Activated T-cell treated with anti-CD3 and anti-CD28 coated beads, Interleukin-2, amount 50 U/mL, for 72 hours (primary cell): ENCODE data around the gene SKIL. TPM values are rescaled to one million over a fixed set of nuclear protein-coding genes. Genes with fewer than 3 reads are reported as not detected.
A peak's percentile ranks its signal among the peaks of the same experiment; 100 is the strongest.

Source experiments
- ATAC-seq, 2 donors: fragments of 150-1000 bp; cut with Tn5 transposase; replicated peaks in 1 of 2; 2 replicates each; pipeline ENCODE4 v1.10.0; 2021; ENCODE audit warnings: moderate library complexity in 2 of 2, mild to moderate bottlenecking in 1 of 2
- DNase-seq, 2 donors: peaks; one replicate each; pipeline ENCODE4 v3.0.0; 2021 to 2022; ENCODE audit warnings: mixed read lengths in 1 of 2
- H3K27ac Mint-ChIP-seq: one replicate; pipeline ENCODE4 v1.8.0; 2022; ENCODE audit warnings: mild to moderate bottlenecking, moderate library complexity, mixed read lengths
- H3K27me3 Mint-ChIP-seq: one replicate; pipeline ENCODE4 v1.8.0; 2022; ENCODE audit warnings: low read depth, mixed read lengths
- H3K36me3 Mint-ChIP-seq, 2 donors: one replicate each; pipeline ENCODE4 v1.8.0; 2022; ENCODE audit warnings: mixed read lengths in 2 of 2, mild to moderate bottlenecking in 1 of 2; ENCODE audit not compliant: insufficient read depth in 2 of 2
- H3K4me1 Mint-ChIP-seq: one replicate; pipeline ENCODE4 v1.8.0; 2022; ENCODE audit warnings: low read depth, mixed read lengths
- H3K4me3 Mint-ChIP-seq, 2 donors: one replicate each; pipeline ENCODE4 v1.8.0; 2022; ENCODE audit warnings: mild to moderate bottlenecking in 2 of 2, mixed read lengths in 2 of 2, moderate library complexity in 2 of 2
- H3K9me3 Mint-ChIP-seq, 2 donors: one replicate each; pipeline ENCODE4 v1.8.0; 2022; ENCODE audit warnings: mixed read lengths in 2 of 2
- total RNA-seq, 2 donors: library from RNA; stranded (reverse); gene quantifications; one replicate each; pipeline ENCODE4 v1.2.3, GENCODE V29; 2022

The SKIL gene
- total RNA-seq, 2 donors from 2014 or later = 36.2 to 37.3 TPM

DNA sequence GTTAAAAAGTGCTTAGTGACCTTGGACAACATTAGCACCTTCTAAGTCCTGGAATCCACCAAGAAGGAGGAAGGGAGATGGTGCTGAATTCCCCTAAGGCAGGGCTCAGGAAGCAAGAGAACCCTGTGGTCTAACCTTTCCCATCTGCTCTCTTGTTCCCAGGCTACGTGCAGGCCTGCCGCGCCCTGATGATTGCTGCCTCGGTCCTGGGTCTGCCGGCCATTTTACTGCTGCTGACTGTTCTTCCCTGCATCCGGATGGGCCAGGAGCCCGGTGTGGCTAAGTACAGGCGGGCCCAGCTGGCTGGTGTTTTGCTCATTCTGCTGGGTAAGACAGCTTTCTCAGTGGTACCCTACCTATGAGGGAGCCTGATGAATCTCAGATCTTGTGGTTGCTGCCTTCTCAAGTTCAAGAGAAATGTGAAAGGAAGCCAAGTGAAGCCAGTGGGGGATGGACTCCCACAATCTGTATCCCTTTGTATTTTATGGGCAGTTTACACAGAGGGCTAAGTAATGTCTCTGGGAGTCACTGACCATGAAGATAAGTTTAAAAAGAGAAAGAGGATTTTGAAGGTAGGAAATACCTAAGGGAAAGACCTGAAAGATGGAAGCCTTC, 65.6 kb downstream of the SKIL start:
- Mint-ChIP-seq H3K27ac (no peak overlapping the region), H3K4me1 (peaks cover 9% of the 10 kb centered on the region), H3K4me3 (no peak overlapping the region), H3K9me3 (no peaks in the 10 kb centered on the region), H3K27me3 (peaks cover 22% of the 10 kb centered on the region), H3K36me3 (peaks cover 0 to 2% of the 10 kb centered on the region in 2 donors)
- DNase-seq = no peak
- no peak for ATAC-seq

- Mint-ChIP-seq H3K36me3 (no peaks in the 10 kb centered on the region), H3K27ac (no peak overlapping the region), H3K27me3 (peaks cover 23% of the 10 kb centered on the region), H3K4me3 (no peak overlapping the region), H3K9me3 (no peaks in the 10 kb centered on the region), H3K4me1 (peaks cover 22% of the 10 kb centered on the region)
- DNase-seq (no peak), ATAC-seq (peak in 1 of 2 donors; percentile 43)
Observed at GRCh38 chr3:170424879-170425278, 67.4 kb downstream of the SKIL start.

DNA sequence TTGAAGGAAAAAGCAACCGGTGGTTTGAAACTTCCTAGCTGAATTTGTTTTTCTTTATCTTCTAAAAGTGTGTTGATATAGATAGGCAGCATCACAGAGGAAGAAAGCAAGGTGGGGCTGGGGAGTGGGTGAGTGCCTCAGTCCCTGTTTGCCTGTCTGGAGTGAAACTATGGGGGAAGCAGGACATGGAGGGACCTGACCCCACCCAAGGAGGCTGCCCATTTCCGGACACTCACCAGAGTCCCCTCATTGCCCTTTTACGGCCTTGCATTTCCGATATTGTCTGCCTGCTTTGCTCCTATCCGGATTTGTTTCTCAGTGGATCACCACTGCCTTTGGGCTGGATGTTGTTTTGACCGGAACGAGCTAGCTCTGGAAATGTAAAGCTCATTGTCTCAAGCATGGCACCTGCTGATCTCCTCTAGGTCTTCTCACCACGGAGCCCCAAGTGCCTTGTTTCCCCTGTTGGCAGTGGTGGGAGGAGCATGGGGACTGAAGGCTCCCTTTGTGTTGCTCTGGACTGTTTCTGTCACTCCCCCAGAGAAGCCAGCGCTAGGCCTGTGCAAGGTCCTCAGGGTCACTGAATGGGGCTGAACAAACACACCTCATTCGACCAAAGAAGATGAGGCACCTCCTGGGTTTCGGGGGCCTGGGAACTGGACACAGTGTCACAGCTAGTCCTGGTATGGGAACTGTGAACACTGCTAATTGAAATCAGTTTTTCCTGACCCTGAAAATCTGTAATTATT, 68.2 kb downstream of the SKIL start:
- H3K4me1 Mint-ChIP-seq = peaks cover 22% of the 10 kb centered on the region
- DNase-seq = no peak
- peaks cover 24% of the 10 kb centered on the region for H3K27me3 Mint-ChIP-seq
- no peaks in the 10 kb centered on the region for H3K9me3 Mint-ChIP-seq
- ATAC-seq = no peak
- no peak overlapping the region for H3K4me3 Mint-ChIP-seq
- no peaks in the 10 kb centered on the region for H3K36me3 Mint-ChIP-seq
- no peak overlapping the region for H3K27ac Mint-ChIP-seq

GRCh38 chr3:170426240-170426797, 68.8 kb downstream of the SKIL start:
- ATAC-seq (peak in 1 of 2 donors; percentile 22), DNase-seq (no peak)
- Mint-ChIP-seq H3K4me1 (peaks cover 22% of the 10 kb centered on the region), H3K4me3 (no peak overlapping the region), H3K9me3 (no peaks in the 10 kb centered on the region), H3K27me3 (peaks cover 25% of the 10 kb centered on the region), H3K36me3 (no peaks in the 10 kb centered on the region), H3K27ac (no peak overlapping the region)

GRCh38 chr3:170428095-170428494, 70.6 kb downstream of the SKIL start:
- H3K4me3 Mint-ChIP-seq = peak overlapping the region in 1 of 2 donors; percentile 58
- peaks cover 0 to 4% of the 10 kb centered on the region in 2 donors for H3K9me3 Mint-ChIP-seq
- H3K36me3 Mint-ChIP-seq = no peaks in the 10 kb centered on the region
- H3K4me1 Mint-ChIP-seq = peaks cover 17% of the 10 kb centered on the region
- no peak overlapping the region for H3K27ac Mint-ChIP-seq
- peaks cover 19% of the 10 kb centered on the region for H3K27me3 Mint-ChIP-seq
- ATAC-seq (no peak), DNase-seq (no peak)

- DNase-seq (no peak), ATAC-seq (peak in 1 of 2 donors; percentile 42)
- Mint-ChIP-seq H3K27me3 (peaks cover 19% of the 10 kb centered on the region), H3K4me1 (peaks cover 17% of the 10 kb centered on the region), H3K9me3 (peaks cover 0 to 4% of the 10 kb centered on the region in 2 donors), H3K36me3 (no peaks in the 10 kb centered on the region), H3K27ac (no peak overlapping the region), H3K4me3 (peak overlapping the region in 1 of 2 donors; percentile 31)
Observed at GRCh38 chr3:170429050-170429449, 71.5 kb downstream of the SKIL start.

DNA sequence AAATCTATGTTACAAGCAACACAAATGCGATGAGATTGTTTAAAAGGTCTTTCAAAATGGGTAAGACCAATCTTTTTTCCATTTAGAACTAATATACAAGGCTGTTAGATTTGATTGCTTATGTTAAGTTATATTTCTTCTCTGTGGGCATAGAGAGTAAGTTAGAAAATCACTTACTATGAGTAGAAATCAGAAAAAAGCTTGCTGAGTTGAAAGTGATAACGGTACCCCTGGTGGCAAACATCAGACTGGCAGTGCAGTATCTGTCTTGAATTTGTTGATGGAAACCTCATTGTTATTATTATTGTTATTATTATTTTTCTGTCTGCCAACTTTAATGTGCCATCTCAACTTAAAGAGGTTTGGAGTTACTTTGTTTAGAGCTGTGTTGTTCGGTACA, 73.5 kb downstream of the SKIL start:
- H3K4me3 Mint-ChIP-seq = no peak overlapping the region
- no peaks in the 10 kb centered on the region for H3K36me3 Mint-ChIP-seq
- peaks cover 19% of the 10 kb centered on the region for H3K27me3 Mint-ChIP-seq
- H3K27ac Mint-ChIP-seq = no peak overlapping the region
- ATAC-seq (no peak), DNase-seq (no peak)
- H3K4me1 Mint-ChIP-seq = peaks cover 17% of the 10 kb centered on the region
- peaks cover 0 to 4% of the 10 kb centered on the region in 2 donors for H3K9me3 Mint-ChIP-seq

GRCh38 chr3:170432416-170432815, 74.9 kb downstream of the SKIL start:
- Mint-ChIP-seq H3K27me3 (peaks cover 19% of the 10 kb centered on the region), H3K27ac (no peak overlapping the region), H3K4me3 (no peak overlapping the region), H3K9me3 (peaks cover 0 to 4% of the 10 kb centered on the region in 2 donors), H3K36me3 (no peaks in the 10 kb centered on the region), H3K4me1 (peaks cover 26% of the 10 kb centered on the region)
- DNase-seq (no peak), ATAC-seq (no peak)

DNA sequence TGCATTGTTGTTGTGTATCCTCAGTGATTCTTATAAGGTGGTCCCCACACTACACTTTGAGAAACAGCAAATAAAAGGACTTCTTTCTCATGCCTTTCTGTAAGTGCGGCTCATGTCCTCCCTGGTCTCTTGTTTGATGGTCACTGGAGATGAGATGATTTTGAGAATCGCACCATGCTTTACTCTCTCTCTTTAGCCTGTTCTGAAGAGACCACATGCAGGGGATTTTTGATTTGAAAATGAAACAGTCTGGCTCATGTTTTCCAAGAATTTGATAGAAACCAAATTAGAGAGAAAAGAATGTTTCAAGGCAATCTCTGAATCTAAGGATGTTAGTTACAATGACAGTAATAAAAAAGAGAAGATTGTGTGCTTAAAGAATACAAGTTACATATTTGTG, 79.2 kb downstream of the SKIL start:
- Mint-ChIP-seq H3K9me3 (peaks cover 0 to 2% of the 10 kb centered on the region in 2 donors), H3K27me3 (peaks cover 16% of the 10 kb centered on the region), H3K27ac (no peak overlapping the region), H3K4me1 (peaks cover 21% of the 10 kb centered on the region), H3K4me3 (no peak overlapping the region), H3K36me3 (no peaks in the 10 kb centered on the region)
- DNase-seq (no peak), ATAC-seq (peak in 1 of 2 donors; percentile 15)

DNA sequence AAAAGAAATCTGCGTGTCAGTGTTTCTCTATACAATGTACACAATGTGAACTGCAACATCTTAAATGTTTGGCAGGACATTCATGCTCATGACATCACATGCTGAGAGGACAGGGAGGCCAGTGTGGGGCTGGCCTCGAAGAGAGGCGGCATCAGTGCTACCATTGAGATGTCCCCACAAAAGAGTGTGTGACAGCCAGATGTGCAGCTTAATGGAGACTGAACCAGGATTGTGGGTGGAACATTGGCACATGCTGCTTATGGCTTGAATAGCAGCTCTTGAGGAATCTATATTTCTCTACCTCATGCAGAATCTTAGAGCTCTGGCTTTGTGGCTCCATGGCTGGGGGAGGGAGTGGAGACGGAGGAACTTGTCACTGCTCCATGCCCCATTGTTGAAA, 79.7 kb downstream of the SKIL start:
- no peak overlapping the region for H3K27ac Mint-ChIP-seq
- ATAC-seq = no peak
- peaks cover 16% of the 10 kb centered on the region for H3K27me3 Mint-ChIP-seq
- H3K9me3 Mint-ChIP-seq = no peaks in the 10 kb centered on the region
- DNase-seq = no peak
- no peaks in the 10 kb centered on the region for H3K36me3 Mint-ChIP-seq
- peaks cover 21% of the 10 kb centered on the region for H3K4me1 Mint-ChIP-seq
- H3K4me3 Mint-ChIP-seq = no peak overlapping the region

DNA sequence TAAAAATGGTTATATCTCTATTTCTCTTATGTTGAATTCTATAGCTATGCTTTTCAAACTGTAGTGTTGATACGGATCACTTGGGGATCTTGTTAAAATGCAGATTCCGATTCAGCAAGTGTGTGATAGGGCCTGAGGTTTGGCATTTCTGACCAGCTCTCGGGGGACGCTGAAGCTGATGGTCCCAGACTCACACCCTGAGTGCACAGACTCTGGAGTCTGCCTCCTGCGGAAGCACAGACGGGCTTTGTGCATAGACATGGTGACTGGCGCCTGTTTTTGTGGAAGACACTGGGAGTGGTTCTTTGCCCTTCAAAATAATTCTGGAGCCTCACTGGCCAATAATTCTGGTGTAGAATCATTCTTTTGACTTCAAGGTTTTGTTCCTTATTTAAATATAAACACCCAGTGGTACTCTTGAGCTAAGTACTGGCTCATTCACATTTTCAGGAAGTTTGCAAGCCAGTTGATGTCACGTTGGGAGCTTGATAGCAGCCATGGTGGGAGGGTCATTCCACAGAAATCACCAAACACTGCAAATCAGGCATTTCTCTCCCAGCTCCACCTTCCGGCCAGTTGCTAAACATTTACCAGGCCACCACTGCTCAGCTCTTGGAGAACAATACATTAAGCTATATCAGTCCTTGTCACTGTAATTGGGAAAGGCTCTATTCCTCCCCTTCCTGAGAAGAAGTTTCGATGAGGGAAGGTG, 80.3 kb downstream of the SKIL start:
- Mint-ChIP-seq H3K4me1 (peaks cover 21% of the 10 kb centered on the region), H3K27me3 (peaks cover 16% of the 10 kb centered on the region), H3K36me3 (no peaks in the 10 kb centered on the region), H3K27ac (no peak overlapping the region), H3K9me3 (no peaks in the 10 kb centered on the region), H3K4me3 (no peak overlapping the region)
- ATAC-seq (no peak), DNase-seq (no peak)

GRCh38 chr3:170438836-170439235, 81.3 kb downstream of the SKIL start:
- no peaks in the 10 kb centered on the region for H3K36me3 Mint-ChIP-seq
- H3K27ac Mint-ChIP-seq = no peak overlapping the region
- peaks cover 16% of the 10 kb centered on the region for H3K27me3 Mint-ChIP-seq
- ATAC-seq = no peak
- DNase-seq = no peak
- peaks cover 21% of the 10 kb centered on the region for H3K4me1 Mint-ChIP-seq
- no peak overlapping the region for H3K4me3 Mint-ChIP-seq
- H3K9me3 Mint-ChIP-seq = no peaks in the 10 kb centered on the region

DNA sequence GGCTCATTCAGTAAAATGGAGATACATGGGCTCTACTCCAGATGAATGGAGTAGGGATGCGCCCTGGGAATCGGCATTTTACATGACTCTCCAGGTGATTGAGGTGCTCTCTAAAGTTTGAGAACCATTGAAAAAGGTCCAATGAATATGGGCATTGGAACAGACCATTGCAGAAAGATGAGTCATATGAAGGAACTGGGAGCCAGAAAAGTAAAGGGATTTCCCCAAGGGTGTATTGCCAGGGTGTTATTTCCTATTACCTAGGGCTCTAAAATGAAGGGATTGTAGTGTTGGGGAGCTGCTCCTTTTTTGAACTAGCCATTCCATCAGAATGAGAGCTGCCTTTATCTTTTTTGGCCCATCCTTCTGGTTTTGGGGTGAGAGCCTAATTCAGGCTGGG, 82.8 kb downstream of the SKIL start:
- no peak for ATAC-seq
- Mint-ChIP-seq H3K4me1 (peaks cover 21% of the 10 kb centered on the region), H3K9me3 (no peaks in the 10 kb centered on the region), H3K27me3 (peaks cover 16% of the 10 kb centered on the region), H3K27ac (no peak overlapping the region), H3K36me3 (no peaks in the 10 kb centered on the region), H3K4me3 (no peak overlapping the region)
- no peak for DNase-seq
